K562 (cell line): Measurements from ENCODE around the gene COPS4. TPM values are rescaled to one million over a fixed set of nuclear protein-coding genes. Genes with fewer than 3 reads are reported as not detected.

Experiments used
- ATAC-seq: fragments of 200-7000 bp; cut with Tn5 transposase; 3 replicates; pipeline ENCODE4 v1.9.1; 2020; ENCODE audit warnings: moderate library complexity
- BruUV-seq: library from RNA; stranded (reverse); fragments of 400-500 nt; replicated peaks from 2 replicates; lab custom pipeline; 2021; lab: Mats Ljungman, UMichigan
- CTCF ChIA-PET: fragments of 300-600 bp; formaldehyde crosslinking; extraction: SDS; loops from one replicate; lab custom pipeline; 2021; ENCODE audit warnings: low intra/inter-chr PET ratio; lab: Yijun Ruan, JAX
- POLR2A ChIA-PET: fragments of 300-600, 350-650 bp; sonication (Branson Sonifier 250); formaldehyde crosslinking; extraction: SDS; loops from one replicate; lab custom pipeline; 2021; ENCODE audit warnings: antibody characterized with exemption, inconsistent platforms; lab: Yijun Ruan, JAX
- DNase-seq, 4 experiments: peaks; one replicate each; pipeline versions ENCODE4 v3.0.0 to v3.0.0-alpha.2; 2011 to 2018; ENCODE audit warnings: low spot score in 3 of 4, mixed read lengths in 3 of 4; ENCODE audit errors: extremely low read depth in 1 of 4
- FAIRE-seq: peaks from 2 replicates; lab custom pipeline; 2011; peaks lifted over from hg19 to GRCh38; lab: Jason Lieb, UNC
- H2AFZ ChIP-seq: 2 replicates; pipeline ENCODE4 v1.6.0; 2011; ENCODE audit warnings: low read depth, low read length, control low read depth, inconsistent platforms
- H3K27ac ChIP-seq: fragments of 200-600 bp; 3 replicates; pipeline ENCODE4 v1.8.0; 2011; ENCODE audit warnings: low read depth, mild to moderate bottlenecking, control low read depth, inconsistent platforms, low read length, moderate library complexity, mixed read lengths; ENCODE audit errors: extremely low read depth
- H3K27me3 ChIP-seq, 2 experiments: fragments of 300-600 bp in 1 of 2; 2 replicates in 1 of 2; 3 replicates in 1 of 2; pipeline versions ENCODE4 v1.6.0 to v1.8.0; 2011; ENCODE audit warnings: inconsistent platforms in 2 of 2, low read length in 2 of 2, mild to moderate bottlenecking in 1 of 2, mixed read lengths in 1 of 2, moderate library complexity in 1 of 2; ENCODE audit not compliant: control insufficient read depth in 2 of 2, insufficient read depth in 2 of 2
- H3K36me3 ChIP-seq: fragments of 300-600 bp; 3 replicates; pipeline ENCODE4 v1.8.0; 2011; ENCODE audit warnings: mild to moderate bottlenecking, low read length, inconsistent platforms; ENCODE audit not compliant: control insufficient read depth, insufficient read depth
- H3K4me1 ChIP-seq, 2 experiments: fragments of 200-600 bp in 1 of 2; replicated peaks in 1 of 2; 2 replicates in 1 of 2; 3 replicates in 1 of 2; pipeline versions ENCODE4 v1.5.1 to v1.8.0; 2011; ENCODE audit warnings: inconsistent platforms in 2 of 2, low read length in 2 of 2, mild to moderate bottlenecking in 1 of 2, mixed read lengths in 1 of 2, moderate library complexity in 1 of 2; ENCODE audit not compliant: control insufficient read depth in 2 of 2, insufficient read depth in 2 of 2
- H3K4me2 ChIP-seq: 2 replicates; pipeline ENCODE4 v1.6.1; 2011; ENCODE audit warnings: low read length, control low read depth, inconsistent platforms, mixed read lengths; ENCODE audit not compliant: insufficient read depth
- H3K4me3 ChIP-seq: fragments of 200-600 bp; sonication (generic), shearing (Covaris generic); 2 replicates; pipeline ENCODE4 v1.5.1; 2016; ENCODE audit warnings: control low read depth, inconsistent platforms
- H3K79me2 ChIP-seq: fragments of 200-600 bp; 3 replicates; pipeline ENCODE4 v1.8.0; 2011; ENCODE audit warnings: low read length, inconsistent platforms; ENCODE audit not compliant: control insufficient read depth, insufficient read depth
- H3K9ac ChIP-seq, 2 experiments: 2 replicates each; pipeline versions ENCODE4 v1.6.0 to v1.6.1; 2011; ENCODE audit warnings: low read depth in 2 of 2, low read length in 2 of 2, control low read depth in 1 of 2, inconsistent platforms in 1 of 2, mild to moderate bottlenecking in 1 of 2, mixed read lengths in 1 of 2; ENCODE audit not compliant: insufficient read depth in 1 of 2
- H3K9me1 ChIP-seq: one replicate; pipeline ENCODE4 v1.6.0; 2011; ENCODE audit warnings: inconsistent platforms, mild to moderate bottlenecking, low read length, moderate library complexity; ENCODE audit not compliant: control insufficient read depth, insufficient read depth
- H3K9me3 ChIP-seq: replicated peaks from 2 replicates; pipeline ENCODE4 v1.5.1; 2011; ENCODE audit warnings: low read depth, low read length, inconsistent platforms; ENCODE audit not compliant: control insufficient read depth, insufficient read depth
- H4K20me1 ChIP-seq: replicated peaks from 2 replicates; pipeline ENCODE4 v1.6.1; 2011; ENCODE audit warnings: low read length, inconsistent platforms, mixed read lengths; ENCODE audit not compliant: control insufficient read depth, insufficient read depth
- FOXP1 ChIP-seq: sonication (generic); formaldehyde crosslinking; IDR thresholded peaks from 2 replicates; pipeline ENCODE4 v1.8.0; 2022; ENCODE audit warnings: mild to moderate bottlenecking, missing genetic modification reagents
- HIVEP1 ChIP-seq: fragments of 250-450 bp; sonication (Bioruptor Pico); IDR thresholded peaks from 2 replicates; pipeline ENCODE4 v1.4.0; 2020; ENCODE audit warnings: mild to moderate bottlenecking
- JUND ChIP-seq, 2 experiments: IDR thresholded peaks; 2 replicates in 1 of 2; 3 replicates in 1 of 2; pipeline ENCODE4 v1.6.1; 2011; ENCODE audit warnings: borderline replicate concordance in 2 of 2, low read depth in 2 of 2, low read length in 2 of 2, improper control_type of control experiment in 1 of 2, missing biosample characterization in 1 of 2, missing genetic modification characterization in 1 of 2, missing genetic modification reagents in 1 of 2
- MEIS2 ChIP-seq: fragments of 450-650 bp; IDR thresholded peaks from 2 replicates; pipeline ENCODE4 v1.6.1; 2014; ENCODE audit warnings: mild to moderate bottlenecking; ENCODE audit not compliant: partially characterized antibody
- NCOA6 ChIP-seq: fragments of 450-650 bp; IDR thresholded peaks from 2 replicates; pipeline ENCODE4 v1.6.1; 2017; ENCODE audit warnings: mild to moderate bottlenecking
- PATZ1 ChIP-seq: fragments of 250-450 bp; sonication (Bioruptor Pico); IDR thresholded peaks from 2 replicates; pipeline ENCODE4 v1.5.0; 2020; ENCODE audit warnings: mild to moderate bottlenecking, borderline replicate concordance
- PBX2 ChIP-seq, 2 experiments: IDR thresholded peaks in 1 of 2; conservative IDR thresholded peaks in 1 of 2; 2 replicates each; pipeline ENCODE4 v1.6.1; 2016; ENCODE audit warnings: low read depth in 2 of 2, mild to moderate bottlenecking in 1 of 2, missing compliant biosample characterization in 1 of 2, missing genetic modification characterization in 1 of 2, moderate library complexity in 1 of 2
- PCBP1 ChIP-seq: fragments of 200-400 bp; formaldehyde crosslinking; IDR thresholded peaks from 2 replicates; pipeline ENCODE4 v1.6.1; 2018; ENCODE audit warnings: mild to moderate bottlenecking, low read depth, low read length; ENCODE audit not compliant: poor library complexity, severe bottlenecking
- PHB ChIP-seq: fragments of 250-450 bp; sonication (Bioruptor Pico); IDR thresholded peaks from 2 replicates; pipeline ENCODE4 v1.5.0; 2021
- PHF21A ChIP-seq: fragments of 450-650 bp; IDR thresholded peaks from 2 replicates; pipeline ENCODE4 v1.6.1; 2017; ENCODE audit warnings: low read depth, borderline replicate concordance
- SIN3A ChIP-seq, 2 experiments: fragments of 150-350 bp in 1 of 2; IDR thresholded peaks; 2 replicates each; pipeline ENCODE4 v1.6.1; 2011 to 2016; ENCODE audit warnings: borderline replicate concordance in 2 of 2, low read depth in 2 of 2, low read length in 2 of 2, mild to moderate bottlenecking in 2 of 2, moderate library complexity in 2 of 2; ENCODE audit not compliant: control insufficient read depth in 1 of 2
- SMC3 ChIP-seq: conservative IDR thresholded peaks from 2 replicates; pipeline ENCODE4 v1.6.1; 2011; ENCODE audit warnings: low read depth, low read length, improper control_type of control experiment; ENCODE audit not compliant: insufficient read depth
- SRSF9 ChIP-seq: fragments of 200-400 bp; formaldehyde crosslinking; IDR thresholded peaks from 2 replicates; pipeline ENCODE4 v1.6.1; 2017; ENCODE audit warnings: low read depth, low read length, borderline replicate concordance
- STAT5B ChIP-seq: fragments of 250-450 bp; sonication (Bioruptor Pico); IDR thresholded peaks from 2 replicates; pipeline ENCODE4 v1.8.0; 2021; ENCODE audit warnings: mild to moderate bottlenecking, inconsistent platforms
- ZNF12 ChIP-seq: sonication (generic); formaldehyde crosslinking; IDR thresholded peaks from 2 replicates; pipeline ENCODE4 v1.4.0; 2020; ENCODE audit warnings: mild to moderate bottlenecking, missing genetic modification reagents
- ZNF174 ChIP-seq: fragments of 250-450 bp; sonication (Bioruptor Pico); IDR thresholded peaks from 2 replicates; pipeline ENCODE4 v1.4.0; 2020; ENCODE audit warnings: mild to moderate bottlenecking
- ZNF561 ChIP-seq: fragments of 450-650 bp; formaldehyde crosslinking; conservative IDR thresholded peaks from 2 replicates; pipeline ENCODE4 v1.4.0; 2020; ENCODE audit warnings: mild to moderate bottlenecking, moderate library complexity
- in situ Hi-C: fragments of 300-500 bp; cut with MboI; formaldehyde crosslinking; loops from 4 replicates; pipeline ENCODE4 v1.15.0; 2018; ENCODE audit warnings: inconsistent platforms, mixed read lengths
- intact Hi-C: fragments of 100-400 bp; cut with micrococcal nuclease; formaldehyde crosslinking; loops from 2 replicates; pipeline ENCODE4 v1.14.2; 2022
- polyA plus RNA-seq, 8 experiments: library from polyadenylated mRNA; depleted of rRNA in 4 of 8; stranded (reverse) in 5 of 8; unstranded in 3 of 8; fragments of >200 nt; fragmentation: Nextera tagmentation in 2 of 8; fragmentation: Illumina TruSeq in 1 of 8; extraction: Ambion mirVana in 2 of 8; extraction: Trizol in 1 of 8; gene quantifications; 2 replicates each; pipeline versions ENCODE4 v1.2.1 to v1.2.3, GENCODE V29; 2011 to 2014; ENCODE audit warnings: inconsistent platforms in 1 of 8, missing spikeins in 1 of 8
- total RNA-seq, 7 experiments: library from RNA; depleted of rRNA in 6 of 7; stranded (reverse); fragments of >200 nt in 6 of 7; fragmentation: Illumina TruSeq in 2 of 7; extraction: Trizol in 2 of 7; gene quantifications; 2 replicates each; pipeline versions ENCODE4 v1.2.1 to v1.2.3, GENCODE V29; 2011 to 2021; ENCODE audit warnings: low replicate concordance in 1 of 7

COPS4 gene
- total and polyA plus RNA-seq, 9 of the 15 experiments (the other 6 are each of a cell fraction or from before 2014, with no cell fraction given), result 44.7 to 180 (median 70.9) TPM

- peaks cover 37% of the 10 kb centered on the region for H3K79me2 ChIP-seq
- ChIA-PET POLR2A (interaction anchor here (1.1 to 1.2 kb wide), 2 partner anchors 21 to 23 kb away, joined by 4 to 11 read pairs; partner anchors contain the start of gene COPS4), CTCF (no interaction called here)
- H3K27ac ChIP-seq, result peak overlapping the region; percentile 89
- no TSS peak for BruUV-seq
- ATAC-seq, result no peak
- intact Hi-C loops, result loop anchor here (1.0 to 10.0 kb wide), 5 partner anchors 21 to 639 kb away; partner anchors contain the start of genes COPS4, COQ2, HNRNPD and THAP9
- peak; percentile 70 for FAIRE-seq
- peak overlapping the region; percentile 90 for H2AFZ ChIP-seq
- in situ Hi-C loops, result no loop called here
- H4K20me1 ChIP-seq, result no peaks in the 10 kb centered on the region
- no peaks in the 10 kb centered on the region for H3K27me3 ChIP-seq
- peak overlapping the region; percentile 92 for H3K4me2 ChIP-seq
- DNase-seq, result peak in 1 of 4 experiments; percentile 44
- H3K9ac ChIP-seq, result peak overlapping the region in 1 of 2 experiments; percentile 84; a peak in 3 of 4 replicates
- peaks cover 6 to 10% of the 10 kb centered on the region in 2 experiments; a peak in 3 of 5 replicates for H3K4me1 ChIP-seq
- peak overlapping the region; percentile 87 for H3K4me3 ChIP-seq
- H3K9me3 ChIP-seq, result no peaks in the 10 kb centered on the region
- no peaks in the 10 kb centered on the region for H3K9me1 ChIP-seq
- no peaks in the 10 kb centered on the region for H3K36me3 ChIP-seq
- TF ChIP-seq PCBP1 (no peak), PATZ1 (CRISPR knock-in tag) (no peak), NCOA6 (no peak), PHF21A (no peak), STAT5B (CRISPR knock-in tag) (no peak), ZNF174 (CRISPR knock-in tag) (no peak), PBX2 (CRISPR knock-in tag; IDR thresholded peaks at IDR 0.05; ENCODE audit: low read depth) (no peak), PBX2 (tag; conservative IDR thresholded peaks at IDR 0.05; ENCODE audit: low read depth) (0 out of 2 replicates have a peak, but pooled peaks have one; percentile 23), JUND (IDR thresholded peaks at IDR 0.05; ENCODE audit: borderline replicate concordance, low read depth, low read length) (no peak), JUND (tag; IDR thresholded peaks at IDR 0.05; ENCODE audit: borderline replicate concordance, low read depth, low read length) (no peak), SIN3A (IDR thresholded peaks at IDR 0.05; ENCODE audit: borderline replicate concordance in 2 of 2, control insufficient read depth in 1 of 2, low read depth in 2 of 2, low read length in 2 of 2) (no peak), PHB (CRISPR knock-in tag) (no peak), MEIS2 (peak; percentile 71), ZNF561 (CRISPR knock-in tag) (no peak), HIVEP1 (CRISPR knock-in tag) (no peak), SMC3 (no peak), SRSF9 (no peak), ZNF12 (CRISPR knock-in tag) (no peak), FOXP1 (CRISPR knock-in tag) (no peak)
Observed at GRCh38 chr4:83013902-83014301, 21.1 kb upstream of the COPS4 start.
